ENCODE measurements around the gene MYBPC3. TPM values are rescaled to one million over a fixed set of nuclear protein-coding genes. Genes with fewer than 3 reads are reported as not detected.

Gene MYBPC3
- total RNA-seq, 1 donor from 2014 or later = 0.06 TPM

GRCh38 chr11:47329431-47329986, 23.0 kb downstream of the MYBPC3 start:
- Histone ChIP-seq H3K27me3 (no peaks in the 10 kb centered on the region), H3F3A (ENCODE audit: low read depth) (peaks cover 3% of the 10 kb centered on the region), H4K20me1 (ENCODE audit: low read depth) (no peaks in the 10 kb centered on the region), H3K4me1 (no peaks in the 10 kb centered on the region), H3K79me2 (ENCODE audit: low read depth) (no peaks in the 10 kb centered on the region), H3K9ac (no peak overlapping the region), H3K9me3 (ENCODE audit: low read depth) (no peaks in the 10 kb centered on the region), H3K4me2 (no peak overlapping the region), H3K4me3 (no peak overlapping the region), H3K36me3 (no peaks in the 10 kb centered on the region), H3K27ac (no peak overlapping the region), H2AFZ (replicated peaks) (no peak overlapping the region)
- TF ChIP-seq EZH2 (IDR thresholded peaks at IDR 0.05) = no peak
- peaks cover 2% of the 10 kb centered on the region for H3K36me3 Mint-ChIP-seq
- no peaks in the 10 kb centered on the region for H3K4me1 Mint-ChIP-seq
- H3K9me3 Mint-ChIP-seq = no peaks in the 10 kb centered on the region
- peaks cover 2% of the 10 kb centered on the region for H3K27me3 Mint-ChIP-seq (ENCODE audit: insufficient read depth, low read depth)
- H3K27ac Mint-ChIP-seq = no peak overlapping the region
- no peak overlapping the region for H3K4me3 Mint-ChIP-seq
- DNase-seq (ENCODE audit: low spot score) = no peak

GRCh38 chr11:47328449-47329390, 23.8 kb downstream of the MYBPC3 start:
- no peaks in the 10 kb centered on the region for H4K20me1 ChIP-seq (ENCODE audit: low read depth)
- no peaks in the 10 kb centered on the region for H3K4me1 ChIP-seq
- no peak for TF ChIP-seq CTCF (IDR thresholded peaks at IDR 0.05)
- no peak for TF ChIP-seq EZH2 (IDR thresholded peaks at IDR 0.05)
- no peak for TF ChIP-seq EZH2phosphoT487 (IDR thresholded peaks at IDR 0.05)
- Mint-ChIP-seq H3K4me1 (no peaks in the 10 kb centered on the region), H3K9me3 (no peaks in the 10 kb centered on the region), H3K27ac (no peak overlapping the region), H3K27me3 (ENCODE audit: insufficient read depth, low read depth) (peaks cover 2% of the 10 kb centered on the region), H3K4me3 (no peak overlapping the region), H3K36me3 (peaks cover 2% of the 10 kb centered on the region)
- no peak for DNase-seq (ENCODE audit: low spot score)
- H2AFZ ChIP-seq (replicated peaks) = no peak overlapping the region
- H3K79me2 ChIP-seq (ENCODE audit: low read depth) = no peaks in the 10 kb centered on the region
- H3K9ac ChIP-seq = no peak overlapping the region
- no peak overlapping the region for H3K4me2 ChIP-seq
- H3K27ac ChIP-seq = no peak overlapping the region
- no peaks in the 10 kb centered on the region for H3K27me3 ChIP-seq
- H3F3A ChIP-seq (ENCODE audit: low read depth) = peaks cover 3% of the 10 kb centered on the region
- H3K9me3 ChIP-seq (ENCODE audit: low read depth) = no peaks in the 10 kb centered on the region
- H3K36me3 ChIP-seq = no peaks in the 10 kb centered on the region
- H3K4me3 ChIP-seq = no peak overlapping the region

- H2AFZ ChIP-seq (replicated peaks) = no peak overlapping the region
- peaks cover 2% of the 10 kb centered on the region for H3K27me3 Mint-ChIP-seq (ENCODE audit: insufficient read depth, low read depth)
- H3K4me1 ChIP-seq = no peaks in the 10 kb centered on the region
- H3K4me2 ChIP-seq = no peak overlapping the region
- H3K4me1 Mint-ChIP-seq = no peaks in the 10 kb centered on the region
- TF ChIP-seq CTCF (IDR thresholded peaks at IDR 0.05) = no peak
- TF ChIP-seq EZH2 (IDR thresholded peaks at IDR 0.05) = no peak
- no peak for TF ChIP-seq EZH2phosphoT487 (IDR thresholded peaks at IDR 0.05)
- H3K36me3 Mint-ChIP-seq = peaks cover 2% of the 10 kb centered on the region
- H4K20me1 ChIP-seq (ENCODE audit: low read depth) = no peaks in the 10 kb centered on the region
- no peak overlapping the region for H3K9ac ChIP-seq
- H3K9me3 ChIP-seq (ENCODE audit: low read depth) = no peaks in the 10 kb centered on the region
- no peaks in the 10 kb centered on the region for H3K27me3 ChIP-seq
- H3K27ac Mint-ChIP-seq = no peak overlapping the region
- no peak overlapping the region for H3K4me3 ChIP-seq
- H3K9me3 Mint-ChIP-seq = no peaks in the 10 kb centered on the region
- H3K79me2 ChIP-seq (ENCODE audit: low read depth) = no peaks in the 10 kb centered on the region
- no peak overlapping the region for H3K27ac ChIP-seq
- no peak overlapping the region for H3K4me3 Mint-ChIP-seq
- peaks cover 3% of the 10 kb centered on the region for H3F3A ChIP-seq (ENCODE audit: low read depth)
- H3K36me3 ChIP-seq = no peaks in the 10 kb centered on the region
- no peak for DNase-seq (ENCODE audit: low spot score)
Observed at GRCh38 chr11:47327949-47328348, 24.6 kb downstream of the MYBPC3 start.

- Histone ChIP-seq H3F3A (ENCODE audit: low read depth) (peaks cover 3% of the 10 kb centered on the region), H3K79me2 (ENCODE audit: low read depth) (no peaks in the 10 kb centered on the region), H4K20me1 (ENCODE audit: low read depth) (no peaks in the 10 kb centered on the region), H3K27me3 (no peaks in the 10 kb centered on the region), H3K9ac (no peak overlapping the region), H3K9me3 (ENCODE audit: low read depth) (no peaks in the 10 kb centered on the region), H3K4me2 (no peak overlapping the region), H3K4me1 (no peaks in the 10 kb centered on the region), H3K27ac (no peak overlapping the region), H3K4me3 (no peak overlapping the region), H2AFZ (replicated peaks) (no peak overlapping the region), H3K36me3 (no peaks in the 10 kb centered on the region)
- Mint-ChIP-seq H3K27ac (no peak overlapping the region), H3K4me1 (no peaks in the 10 kb centered on the region), H3K9me3 (no peaks in the 10 kb centered on the region), H3K36me3 (peaks cover 2% of the 10 kb centered on the region), H3K27me3 (ENCODE audit: insufficient read depth, low read depth) (peaks cover 2% of the 10 kb centered on the region), H3K4me3 (no peak overlapping the region)
- TF ChIP-seq EZH2 (IDR thresholded peaks at IDR 0.05) = no peak
- TF ChIP-seq CTCF (IDR thresholded peaks at IDR 0.05) = no peak
- TF ChIP-seq EZH2phosphoT487 (IDR thresholded peaks at IDR 0.05) = no peak
- DNase-seq (ENCODE audit: low spot score) = no peak
Observed at GRCh38 chr11:47327025-47327424, 25.5 kb downstream of the MYBPC3 start.
